ENCODE measurements around the gene BMPR1B.

DNA sequence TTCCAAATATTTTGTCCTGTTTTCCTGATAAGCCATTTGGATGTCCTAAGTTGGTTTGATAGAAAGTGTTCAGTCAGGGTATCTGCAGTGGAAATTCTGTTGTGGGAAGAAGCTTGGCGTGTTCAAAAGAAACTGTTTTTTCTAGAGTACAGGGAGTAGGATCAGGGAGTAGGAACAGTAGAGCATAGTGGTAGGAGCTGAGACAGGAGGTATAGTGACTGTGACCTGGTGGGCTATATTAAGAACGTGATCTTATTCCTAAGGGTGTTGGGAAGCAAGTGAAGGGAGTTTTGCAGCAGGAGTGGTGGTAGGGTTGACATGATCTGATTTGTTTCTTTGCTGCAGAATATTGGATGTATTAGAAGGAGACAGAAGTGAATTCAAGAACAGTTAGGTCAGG, 348.2 kb downstream of the BMPR1B start:
- TF ChIP-seq, protein P1, sequence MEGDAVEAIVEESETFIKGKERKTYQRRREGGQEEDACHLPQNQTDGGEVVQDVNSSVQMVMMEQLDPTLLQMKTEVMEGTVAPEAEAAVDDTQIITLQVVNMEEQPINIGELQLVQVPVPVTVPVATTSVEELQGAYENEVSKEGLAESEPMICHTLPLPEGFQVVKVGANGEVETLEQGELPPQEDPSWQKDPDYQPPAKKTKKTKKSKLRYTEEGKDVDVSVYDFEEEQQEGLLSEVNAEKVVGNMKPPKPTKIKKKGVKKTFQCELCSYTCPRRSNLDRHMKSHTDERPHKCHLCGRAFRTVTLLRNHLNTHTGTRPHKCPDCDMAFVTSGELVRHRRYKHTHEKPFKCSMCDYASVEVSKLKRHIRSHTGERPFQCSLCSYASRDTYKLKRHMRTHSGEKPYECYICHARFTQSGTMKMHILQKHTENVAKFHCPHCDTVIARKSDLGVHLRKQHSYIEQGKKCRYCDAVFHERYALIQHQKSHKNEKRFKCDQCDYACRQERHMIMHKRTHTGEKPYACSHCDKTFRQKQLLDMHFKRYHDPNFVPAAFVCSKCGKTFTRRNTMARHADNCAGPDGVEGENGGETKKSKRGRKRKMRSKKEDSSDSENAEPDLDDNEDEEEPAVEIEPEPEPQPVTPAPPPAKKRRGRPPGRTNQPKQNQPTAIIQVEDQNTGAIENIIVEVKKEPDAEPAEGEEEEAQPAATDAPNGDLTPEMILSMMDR (conservative IDR thresholded peaks at IDR 0.05; ENCODE audit: low read depth, low read length), result no peak
- TF ChIP-seq, protein P2, sequence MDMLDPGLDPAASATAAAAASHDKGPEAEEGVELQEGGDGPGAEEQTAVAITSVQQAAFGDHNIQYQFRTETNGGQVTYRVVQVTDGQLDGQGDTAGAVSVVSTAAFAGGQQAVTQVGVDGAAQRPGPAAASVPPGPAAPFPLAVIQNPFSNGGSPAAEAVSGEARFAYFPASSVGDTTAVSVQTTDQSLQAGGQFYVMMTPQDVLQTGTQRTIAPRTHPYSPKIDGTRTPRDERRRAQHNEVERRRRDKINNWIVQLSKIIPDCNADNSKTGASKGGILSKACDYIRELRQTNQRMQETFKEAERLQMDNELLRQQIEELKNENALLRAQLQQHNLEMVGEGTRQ (IDR thresholded peaks at IDR 0.05; ENCODE audit: low read depth, low read length), result no peak
- TF ChIP-seq FOS (IDR thresholded peaks at IDR 0.05; ENCODE audit: low read depth, low read length) (no peak), CEBPB (IDR thresholded peaks at IDR 0.05; ENCODE audit: low read depth, low read length) (no peak), RCOR1 (IDR thresholded peaks at IDR 0.05; ENCODE audit: insufficient replicate concordance, low read length) (no peak), POLR2A (IDR thresholded peaks at IDR 0.05; ENCODE audit: low read depth, low read length) (no peak), MAFK (IDR thresholded peaks at IDR 0.05; ENCODE audit: low read depth, low read length) (no peak), RFX5 (IDR thresholded peaks at IDR 0.05; ENCODE audit: low read depth, low read length) (no peak), MAZ (IDR thresholded peaks at IDR 0.05; ENCODE audit: borderline replicate concordance, low read depth, low read length) (no peak), SMC3 (IDR thresholded peaks at IDR 0.05; ENCODE audit: low read depth, low read length) (no peak), BHLHE40 (IDR thresholded peaks at IDR 0.05; ENCODE audit: low read depth, low read length) (no peak), RAD21 (IDR thresholded peaks at IDR 0.05; ENCODE audit: low read length) (no peak)
- TF ChIP-seq, protein P3, sequence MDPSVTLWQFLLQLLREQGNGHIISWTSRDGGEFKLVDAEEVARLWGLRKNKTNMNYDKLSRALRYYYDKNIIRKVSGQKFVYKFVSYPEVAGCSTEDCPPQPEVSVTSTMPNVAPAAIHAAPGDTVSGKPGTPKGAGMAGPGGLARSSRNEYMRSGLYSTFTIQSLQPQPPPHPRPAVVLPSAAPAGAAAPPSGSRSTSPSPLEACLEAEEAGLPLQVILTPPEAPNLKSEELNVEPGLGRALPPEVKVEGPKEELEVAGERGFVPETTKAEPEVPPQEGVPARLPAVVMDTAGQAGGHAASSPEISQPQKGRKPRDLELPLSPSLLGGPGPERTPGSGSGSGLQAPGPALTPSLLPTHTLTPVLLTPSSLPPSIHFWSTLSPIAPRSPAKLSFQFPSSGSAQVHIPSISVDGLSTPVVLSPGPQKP (IDR thresholded peaks at IDR 0.05; ENCODE audit: borderline replicate concordance, low read depth, low read length), result no peak

Measured in IMR-90 (cell line).